MM.1S (cell line): ENCODE measurements around the gene MAML3.

Experiments used
- EZH2 ChIP-seq: fragments of 300-600 bp; sonication (generic); optimal IDR thresholded peaks from 2 replicates; pipeline ENCODE3; 2017; ENCODE audit warnings: low read depth, mild to moderate bottlenecking, antibody characterized with exemption, low read length, mixed read lengths
- EZH2phosphoT487 ChIP-seq: fragments of 300-600 bp; sonication (generic); IDR thresholded peaks from 2 replicates; pipeline ENCODE4 v1.6.1; 2018; ENCODE audit warnings: antibody characterized with exemption, low read length
- TF ChIP-seq, protein P1 (sequence below): fragments of 300-600 bp; sonication (generic); IDR thresholded peaks from 2 replicates; pipeline ENCODE4 v1.5.1; 2016; ENCODE audit warnings: antibody characterized with exemption, low read length, mixed read lengths

- TF ChIP-seq EZH2phosphoT487 = no peak
- TF ChIP-seq, protein P1, sequence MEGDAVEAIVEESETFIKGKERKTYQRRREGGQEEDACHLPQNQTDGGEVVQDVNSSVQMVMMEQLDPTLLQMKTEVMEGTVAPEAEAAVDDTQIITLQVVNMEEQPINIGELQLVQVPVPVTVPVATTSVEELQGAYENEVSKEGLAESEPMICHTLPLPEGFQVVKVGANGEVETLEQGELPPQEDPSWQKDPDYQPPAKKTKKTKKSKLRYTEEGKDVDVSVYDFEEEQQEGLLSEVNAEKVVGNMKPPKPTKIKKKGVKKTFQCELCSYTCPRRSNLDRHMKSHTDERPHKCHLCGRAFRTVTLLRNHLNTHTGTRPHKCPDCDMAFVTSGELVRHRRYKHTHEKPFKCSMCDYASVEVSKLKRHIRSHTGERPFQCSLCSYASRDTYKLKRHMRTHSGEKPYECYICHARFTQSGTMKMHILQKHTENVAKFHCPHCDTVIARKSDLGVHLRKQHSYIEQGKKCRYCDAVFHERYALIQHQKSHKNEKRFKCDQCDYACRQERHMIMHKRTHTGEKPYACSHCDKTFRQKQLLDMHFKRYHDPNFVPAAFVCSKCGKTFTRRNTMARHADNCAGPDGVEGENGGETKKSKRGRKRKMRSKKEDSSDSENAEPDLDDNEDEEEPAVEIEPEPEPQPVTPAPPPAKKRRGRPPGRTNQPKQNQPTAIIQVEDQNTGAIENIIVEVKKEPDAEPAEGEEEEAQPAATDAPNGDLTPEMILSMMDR = no peak
- no peak for TF ChIP-seq EZH2
Observed at GRCh38 chr4:140028101-140028500, 125.9 kb downstream of the MAML3 start.
